Measurements from ENCODE around the gene CSRP3.
"Not testable (repeated sequence)": the region's sequence is repeated elsewhere in the genome, so short reads cannot be mapped to it uniquely, and the experiment has no call there.

CSRP3 gene

DNA sequence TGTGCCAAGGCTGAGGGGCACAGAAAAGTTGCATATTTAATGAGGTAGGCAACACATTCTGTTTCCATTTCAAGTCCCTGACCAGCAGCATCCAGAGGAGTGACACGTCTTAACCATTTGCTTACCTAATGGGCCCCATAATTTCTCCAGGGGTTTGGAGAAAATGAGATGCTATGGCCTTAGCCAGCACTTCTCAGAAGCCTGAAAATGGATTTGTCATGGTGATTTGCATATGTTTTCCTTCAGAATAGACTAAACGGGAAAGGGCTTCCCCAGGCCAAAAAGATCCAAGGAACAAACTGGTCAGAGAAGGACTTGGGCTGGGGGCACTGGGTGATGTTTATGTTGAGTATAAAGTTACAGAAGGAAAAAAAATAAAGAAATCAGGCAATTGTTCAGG is 16.7 kb downstream of the CSRP3 start:
- DNase-seq, result no peak

DNA sequence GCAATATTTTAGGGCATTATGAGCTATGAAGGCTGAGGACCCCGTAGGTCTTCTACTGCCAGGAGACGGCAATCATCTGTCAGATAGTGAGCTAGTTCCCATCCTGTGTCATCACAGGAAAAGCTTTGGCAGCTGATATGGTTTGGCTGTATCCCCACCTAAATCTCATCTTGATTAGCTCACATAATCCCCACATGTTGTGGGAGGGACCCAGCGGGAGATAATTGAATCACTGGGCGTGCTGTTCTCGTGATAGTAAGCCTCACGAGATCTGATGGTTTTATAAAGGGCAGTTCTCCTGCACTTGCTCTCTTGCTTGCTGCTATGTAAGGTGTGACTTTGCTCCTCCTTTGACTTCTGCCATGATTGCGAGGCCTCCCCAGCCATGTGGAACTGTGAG is 18.1 kb downstream of the CSRP3 start:
- DNase-seq, result no peak

DNA sequence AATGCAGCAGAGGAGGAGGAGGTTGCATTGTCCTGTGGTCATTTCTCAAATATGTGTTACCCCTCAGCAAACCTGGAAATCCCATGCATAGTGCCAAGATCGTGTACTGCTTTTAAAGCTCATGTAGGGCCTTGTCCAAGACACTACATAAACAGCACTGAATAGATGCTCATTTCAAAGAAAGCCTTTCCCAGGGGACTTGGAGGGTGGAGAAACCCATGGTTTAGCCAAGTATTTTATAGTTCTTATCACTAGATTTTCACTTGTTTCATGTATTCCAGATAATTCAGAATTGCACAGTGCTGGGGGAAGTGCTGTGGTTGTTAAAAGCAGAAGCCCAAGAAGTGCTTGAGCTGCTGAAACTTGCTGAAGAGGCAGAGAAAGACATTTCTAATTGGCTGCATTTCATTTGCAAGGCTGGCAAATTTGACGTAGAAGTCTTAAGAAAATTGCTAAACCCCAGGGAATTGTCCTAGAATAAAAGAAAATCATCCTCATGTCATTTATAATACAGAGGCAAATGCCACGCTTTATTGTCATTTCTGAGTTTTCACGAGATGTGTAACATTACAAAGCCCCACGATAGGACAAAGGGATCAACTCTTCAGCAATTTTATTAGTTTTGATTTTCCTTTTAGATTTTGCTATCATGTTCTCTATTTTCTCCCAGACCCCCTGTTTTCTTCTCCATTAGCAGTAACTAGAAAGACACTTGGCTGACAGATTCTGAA is 20.1 kb downstream of the CSRP3 start:
- no peak for DNase-seq

DNA sequence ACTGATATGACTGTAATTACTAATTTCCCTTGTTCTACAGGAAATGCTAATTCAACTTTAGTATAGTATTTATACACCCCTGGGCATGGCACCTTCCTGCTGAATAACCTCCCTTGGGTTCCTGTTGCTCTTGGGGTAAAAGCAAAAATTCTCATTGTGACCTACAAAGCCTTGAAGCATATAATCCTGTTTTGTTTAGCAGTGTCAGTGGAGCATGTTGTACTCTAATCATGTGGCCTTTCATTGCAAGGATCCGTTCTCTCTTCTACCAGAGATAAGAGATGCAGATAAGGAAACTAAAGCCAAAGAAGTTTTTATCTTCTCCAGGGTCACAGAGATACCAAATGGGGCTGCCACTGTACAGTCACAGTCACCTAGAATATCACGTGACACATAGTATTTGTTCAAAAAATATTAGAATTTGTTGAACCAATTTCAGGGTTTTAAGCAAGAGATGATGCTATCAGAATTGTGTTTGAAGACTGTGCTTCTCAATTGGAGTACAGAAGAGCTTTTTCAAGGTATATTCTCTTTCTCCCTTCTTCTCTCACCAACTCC is 25.1 kb downstream of the CSRP3 start:
- DNase-seq, result no peak

DNA sequence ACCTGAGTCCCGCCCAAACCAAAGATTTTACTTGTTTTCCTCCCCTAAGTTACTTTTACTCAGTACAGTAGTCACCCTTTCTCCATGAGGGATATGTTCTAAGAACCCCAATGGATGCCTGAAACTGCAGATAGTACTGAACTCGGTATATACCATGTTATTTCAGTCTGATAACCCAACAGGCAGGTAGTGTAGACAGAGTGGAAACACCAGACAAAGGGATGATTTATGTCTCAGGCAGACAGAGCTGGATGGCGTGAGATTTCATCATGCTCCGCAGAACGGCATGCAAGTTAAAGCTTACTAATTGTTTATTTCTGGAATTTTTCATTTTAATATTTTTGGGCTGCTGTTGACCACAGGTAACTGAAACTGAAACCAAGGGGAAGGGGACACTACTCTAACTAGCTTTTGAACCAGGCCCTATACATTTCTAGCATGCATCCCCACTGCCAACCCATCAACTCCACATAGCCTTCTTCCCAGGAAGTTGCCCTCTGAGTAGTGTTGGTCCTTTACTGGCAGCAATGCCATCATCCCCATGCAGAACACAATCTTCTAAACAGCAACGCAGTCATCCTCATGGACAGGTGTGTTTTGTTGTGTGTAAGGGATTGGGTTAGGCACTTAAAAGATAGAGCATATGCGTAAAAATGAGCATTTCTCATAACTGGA is 27.7 kb downstream of the CSRP3 start:
- DNase-seq, result no peak

DNA sequence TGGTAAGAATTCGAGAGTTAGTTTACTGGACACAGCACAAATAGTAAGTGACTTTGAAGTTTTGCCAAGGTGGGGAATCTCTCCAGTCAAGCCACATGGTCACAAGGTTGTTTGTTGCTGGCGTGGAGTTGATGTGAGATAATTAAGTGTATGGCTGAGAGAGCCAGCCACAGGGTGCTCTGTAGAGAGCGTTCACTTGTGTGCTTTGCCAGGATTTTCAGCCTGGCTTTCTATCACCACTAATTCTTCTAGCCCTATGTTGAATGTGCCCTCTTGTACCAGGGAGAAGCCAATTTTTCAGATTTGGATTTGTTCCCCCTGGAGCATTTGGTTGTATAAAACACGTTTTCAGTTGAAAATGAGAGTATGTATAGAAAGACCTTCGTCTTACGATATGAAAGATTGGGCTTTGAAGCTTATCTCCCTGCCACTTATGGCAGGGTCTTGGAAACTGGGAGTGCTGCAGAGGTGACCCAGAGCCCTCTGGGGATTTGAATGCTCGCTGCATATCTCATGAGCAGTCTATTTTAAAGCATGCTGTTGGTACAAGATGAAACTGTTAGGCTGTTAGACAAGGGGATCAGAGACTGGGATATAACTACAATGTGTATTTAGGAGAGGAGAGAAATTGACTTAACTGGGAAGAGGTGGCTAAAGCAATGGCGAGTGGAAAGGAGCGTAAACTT is 28.6 kb downstream of the CSRP3 start:
- DNase-seq, result no peak

DNA sequence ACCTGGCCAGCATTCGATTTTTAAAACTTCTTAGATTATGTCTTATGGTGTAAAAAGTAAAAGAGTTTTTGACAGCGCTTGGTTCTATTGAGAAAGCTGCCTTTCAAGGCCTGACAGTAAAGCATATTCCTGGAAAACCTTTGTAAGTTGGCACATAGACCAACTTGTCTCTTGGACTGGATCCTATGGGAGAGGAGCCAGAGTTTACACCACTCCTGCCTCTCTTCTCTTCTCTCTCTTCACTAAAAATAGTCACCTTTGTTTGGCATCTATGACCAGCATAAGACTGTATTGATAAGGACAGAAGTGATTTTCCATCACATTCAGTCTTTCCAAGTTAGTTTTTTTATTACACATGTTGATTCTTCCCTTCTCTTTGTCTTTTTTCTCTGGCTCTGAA is 33.7 kb downstream of the CSRP3 start:
- DNase-seq, result no peak

DNA sequence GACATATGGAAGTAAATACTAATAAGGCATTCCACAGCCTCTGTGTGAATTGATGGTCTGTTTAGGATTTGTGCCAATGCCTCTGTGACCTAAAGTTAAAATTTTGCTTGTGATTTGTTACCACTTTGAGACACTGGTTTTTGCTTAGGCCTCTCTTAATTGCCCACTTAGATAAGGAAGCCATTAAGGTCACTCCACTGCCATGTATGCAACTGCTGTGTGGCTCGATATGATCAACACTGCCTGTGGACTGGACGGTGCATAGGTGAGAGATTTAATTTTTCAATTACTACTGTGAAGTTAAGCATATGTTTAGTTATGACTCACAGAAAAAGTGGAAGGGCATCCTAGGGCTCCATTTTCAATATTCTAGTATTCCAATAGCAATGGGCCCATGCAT is 36.9 kb downstream of the CSRP3 start:
- DNase-seq, result no peak

DNA sequence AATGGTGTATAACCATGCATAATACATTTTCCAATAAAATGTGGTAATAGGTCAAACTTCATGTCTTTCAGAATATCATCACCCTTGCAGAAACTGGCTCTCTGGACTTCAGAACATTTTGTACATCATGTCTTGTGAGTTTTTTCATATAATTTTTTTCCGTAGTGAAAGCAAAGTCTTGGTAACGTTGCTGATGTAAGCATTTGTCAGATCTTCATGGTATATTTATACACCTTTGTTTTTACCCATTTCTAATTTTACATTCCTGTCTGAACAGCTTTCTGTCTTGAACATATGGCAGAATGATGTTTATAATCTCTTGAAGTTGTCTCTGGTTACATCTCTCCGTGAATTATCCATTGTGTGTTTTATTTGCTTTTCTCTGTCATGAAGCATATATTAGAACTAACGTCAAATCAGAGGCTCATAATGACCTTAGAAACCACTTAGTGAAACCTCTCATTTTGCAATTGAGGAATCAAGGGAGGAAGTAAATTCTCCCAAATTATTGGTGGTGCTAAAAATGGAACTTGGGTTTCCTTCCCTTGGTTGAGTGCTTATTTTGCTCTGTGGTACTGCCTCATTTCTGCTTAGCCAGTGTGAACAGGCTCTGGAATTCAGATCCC is 37.4 kb downstream of the CSRP3 start:
- no peak for DNase-seq

DNA sequence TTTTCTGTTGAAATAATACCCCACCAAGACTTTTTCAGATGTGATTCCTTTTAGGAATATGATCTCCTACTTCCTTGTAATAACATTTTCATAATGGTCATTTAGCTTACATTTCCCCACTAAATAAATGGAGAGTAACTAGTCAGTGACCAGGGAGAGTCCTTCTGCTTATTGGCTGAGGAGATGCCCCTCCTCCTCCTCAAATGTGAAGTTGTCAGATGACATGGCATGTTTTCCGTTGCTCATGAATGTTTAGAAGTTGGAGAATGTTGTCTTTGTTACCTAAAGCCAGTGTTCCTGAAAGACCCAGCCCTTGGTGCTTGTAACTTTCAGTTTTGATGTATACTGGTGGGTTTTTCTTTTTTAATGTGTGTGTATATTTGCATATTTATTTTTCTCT is 38.2 kb downstream of the CSRP3 start:
- no peak for DNase-seq

DNA sequence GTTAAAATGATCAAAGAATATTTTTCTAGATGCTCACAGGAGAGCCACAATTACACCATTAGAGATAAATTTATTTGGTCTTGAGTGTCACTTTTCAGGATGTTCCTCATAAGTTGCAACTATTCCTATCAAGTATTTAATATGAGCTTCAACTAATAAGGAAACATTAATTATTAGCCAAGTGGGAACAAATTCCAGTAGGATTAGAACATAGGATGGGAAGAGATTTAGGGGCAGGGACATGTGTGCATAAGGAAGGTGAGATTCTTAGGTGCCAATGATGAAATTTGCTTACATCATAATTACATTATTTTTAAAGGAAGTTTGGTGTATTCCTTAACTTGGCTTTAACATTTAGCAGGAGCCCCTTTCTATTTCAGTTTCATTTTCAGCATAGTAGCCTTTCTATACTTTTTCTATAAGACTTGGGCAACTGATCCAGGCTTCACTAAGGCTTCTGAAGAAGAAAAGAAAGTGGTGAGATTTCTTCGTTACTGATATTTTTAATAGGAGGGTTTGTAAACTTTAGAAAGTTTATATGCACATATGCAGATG is 38.8 kb downstream of the CSRP3 start:
- DNase-seq, result no peak

DNA sequence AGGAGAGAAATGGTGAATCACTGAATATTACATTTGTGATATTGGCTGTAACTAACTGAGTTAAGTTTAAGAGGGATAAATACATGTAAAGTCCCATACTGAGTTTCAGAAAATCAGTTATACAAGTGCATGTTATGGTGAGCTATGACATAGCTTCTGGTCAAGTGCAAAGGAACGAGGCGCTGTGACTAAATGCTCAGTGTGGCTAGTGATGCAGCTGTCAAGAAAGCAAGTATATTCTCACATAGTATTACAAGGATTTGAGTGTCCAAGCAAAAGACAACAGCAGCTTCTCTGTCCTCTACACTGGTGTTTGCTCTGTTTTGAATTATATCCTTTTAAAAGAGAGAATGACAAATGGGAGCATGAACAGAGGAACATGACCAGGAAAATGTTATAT is 40.1 kb downstream of the CSRP3 start:
- DNase-seq, result no peak

DNA sequence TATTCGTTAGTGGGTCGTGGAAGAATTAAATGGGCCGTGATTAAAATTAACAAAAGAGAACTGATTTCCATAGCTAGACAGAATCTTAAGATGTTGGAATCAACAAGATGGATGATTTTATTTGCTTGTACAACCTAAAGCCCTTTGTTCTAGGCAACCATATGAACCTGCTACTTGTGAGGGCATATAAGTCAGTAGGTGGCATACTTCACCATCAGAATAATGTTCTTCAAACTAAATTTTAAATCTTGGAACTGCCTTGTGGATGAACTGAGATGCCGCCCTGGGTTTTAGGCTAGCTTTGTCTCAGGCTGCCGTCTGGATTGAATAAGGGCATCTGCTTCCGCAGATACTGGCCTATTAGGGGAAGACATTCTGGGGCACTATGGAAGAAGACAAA is 40.9 kb downstream of the CSRP3 start:
- no peak for DNase-seq

DNA sequence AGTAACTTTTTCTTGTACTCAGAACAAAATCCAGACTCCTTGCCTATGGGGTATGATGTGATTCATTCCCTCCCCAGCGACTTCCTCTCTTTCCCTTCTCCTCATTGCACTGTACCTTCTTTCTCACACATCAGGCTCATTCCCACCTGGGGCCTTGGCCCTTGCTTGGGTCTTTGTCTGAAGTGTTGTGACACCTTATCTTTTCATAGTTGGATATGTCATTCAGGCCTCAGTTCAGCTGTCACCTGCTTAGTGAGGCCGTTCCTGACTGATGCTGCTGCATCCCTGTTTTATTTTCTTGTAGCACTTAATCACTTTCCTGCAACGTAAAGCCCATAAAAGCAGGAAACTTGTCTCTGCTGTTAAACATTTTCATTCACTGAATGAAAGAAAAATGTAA is 44.9 kb downstream of the CSRP3 start:
- DNase-seq, result no peak

DNA sequence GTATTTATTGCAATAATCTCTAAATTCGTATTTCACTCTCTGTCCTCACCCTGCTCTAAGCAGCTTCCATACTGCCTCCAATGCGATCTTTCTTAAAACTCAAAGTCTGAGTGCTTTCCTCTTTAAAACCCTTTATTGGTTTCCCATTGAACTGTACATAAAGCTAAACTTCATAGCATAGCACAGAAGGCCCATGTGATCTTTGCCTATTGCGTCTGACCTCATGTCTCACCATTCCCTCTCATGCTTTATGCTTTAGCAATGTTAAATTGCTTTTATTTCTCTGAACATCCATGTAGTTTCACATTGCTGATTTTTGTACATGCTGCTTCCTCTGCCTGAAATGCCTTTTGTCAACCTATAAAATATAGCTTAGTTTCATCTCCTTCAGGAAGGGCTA is 56.5 kb downstream of the CSRP3 start:
- DNase-seq, result no peak

DNA sequence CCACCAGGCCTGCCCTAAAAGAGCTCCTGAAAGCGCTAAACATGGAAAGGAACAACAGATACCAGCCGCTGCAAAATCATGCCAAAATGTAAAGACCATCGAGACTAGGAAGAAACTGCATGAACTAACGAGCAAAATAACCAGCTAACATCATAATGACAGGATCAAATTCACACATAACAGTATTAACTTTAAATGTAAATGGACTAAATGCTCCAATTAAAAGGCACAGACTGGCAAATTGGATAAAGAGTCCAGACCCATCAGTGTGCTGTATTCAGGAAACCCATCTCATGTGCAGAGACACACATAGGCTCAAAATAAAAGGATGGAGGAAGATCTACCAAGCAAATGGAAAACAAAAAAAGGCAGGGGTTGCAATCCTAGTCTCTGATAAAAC is 64.9 kb downstream of the CSRP3 start:
- DNase-seq, result not testable (repeated sequence)

DNA sequence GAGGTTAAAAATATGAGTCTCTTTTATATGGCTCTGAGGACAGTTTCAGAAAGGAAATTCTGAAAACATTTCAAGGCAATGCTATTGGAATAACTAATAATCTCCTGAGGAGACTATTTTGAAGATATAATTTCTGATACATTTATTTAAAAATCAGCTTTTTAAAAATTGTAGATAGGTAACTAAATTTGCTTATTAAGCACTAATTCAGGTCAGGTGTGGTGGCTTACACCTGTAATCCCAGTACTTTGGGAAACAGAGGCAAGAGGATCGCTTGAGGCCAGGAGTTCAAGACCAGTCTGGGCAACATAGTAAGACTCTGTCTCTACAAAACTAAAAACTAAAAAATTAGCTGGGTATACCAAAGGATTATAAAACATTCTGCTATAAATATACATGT is 67.8 kb downstream of the CSRP3 start:
- no peak for DNase-seq

Measured in T1000 (cell line).